DOHH2 (cell line): ENCODE data around the gene HES7.

Experiments
- H3F3A ChIP-seq: fragments of 200-600 bp; sonication (generic), shearing (Covaris generic); 2 replicates; pipeline ENCODE4 v1.6.0; 2016; ENCODE audit warnings: antibody characterized with exemption, mild to moderate bottlenecking; ENCODE audit not compliant: control insufficient read depth, insufficient read depth
- H3K27ac ChIP-seq: fragments of 200-600 bp; sonication (generic); 2 replicates; pipeline ENCODE4 v1.5.1; 2014; ENCODE audit warnings: low read depth, mild to moderate bottlenecking, low read length, moderate library complexity
- H3K27me3 ChIP-seq: fragments of 200-600 bp; sonication (generic); 2 replicates; pipeline ENCODE4 v1.6.1; 2014; ENCODE audit warnings: mild to moderate bottlenecking, low read length, mixed read lengths; ENCODE audit not compliant: control insufficient read depth
- H3K36me3 ChIP-seq: fragments of 200-600 bp; sonication (generic); 2 replicates; pipeline ENCODE4 v1.6.1; 2014; ENCODE audit warnings: mild to moderate bottlenecking, low read length, moderate library complexity, mixed read lengths; ENCODE audit not compliant: control insufficient read depth
- H3K4me1 ChIP-seq: fragments of 200-600 bp; sonication (generic); 2 replicates; pipeline ENCODE4 v1.6.1; 2014; ENCODE audit warnings: mild to moderate bottlenecking, low read length, mixed read lengths; ENCODE audit not compliant: control insufficient read depth
- H3K4me2 ChIP-seq: fragments of 200-600 bp; sonication (generic); 2 replicates; pipeline ENCODE4 v1.6.0; 2014; ENCODE audit warnings: mild to moderate bottlenecking, low read length, moderate library complexity
- H3K4me3 ChIP-seq: fragments of 200-600 bp; sonication (generic); 2 replicates; pipeline ENCODE4 v1.5.1; 2014; ENCODE audit warnings: mild to moderate bottlenecking, low read length, mixed read lengths
- H3K79me2 ChIP-seq: fragments of 200-600 bp; sonication (generic); 2 replicates; pipeline ENCODE4 v1.6.1; 2014; ENCODE audit warnings: mild to moderate bottlenecking, low read length, mixed read lengths; ENCODE audit not compliant: control insufficient read depth
- H3K9me2 ChIP-seq: fragments of 200-600 bp; sonication (generic); replicated peaks from 2 replicates; pipeline ENCODE4 v1.6.1; 2014; ENCODE audit warnings: mild to moderate bottlenecking, low read length, mixed read lengths; ENCODE audit not compliant: control insufficient read depth
- H3K9me3 ChIP-seq: fragments of 200-600 bp; sonication (generic); 2 replicates; pipeline ENCODE4 v1.6.1; 2014; ENCODE audit warnings: antibody characterized with exemption, low read length, mixed read lengths; ENCODE audit not compliant: control insufficient read depth, insufficient read depth
- H4K20me1 ChIP-seq: fragments of 200-600 bp; sonication (generic); 2 replicates; pipeline ENCODE4 v1.6.0; 2014; ENCODE audit warnings: low read depth, mild to moderate bottlenecking, antibody characterized with exemption, low read length, moderate library complexity; ENCODE audit not compliant: control insufficient read depth, insufficient read depth
- CTCF ChIP-seq: fragments of 200-600 bp; sonication (generic); IDR thresholded peaks from one replicate; pipeline ENCODE4 v1.5.1; 2014; ENCODE audit warnings: antibody characterized with exemption, mild to moderate bottlenecking, low read depth, low read length; ENCODE audit not compliant: poor library complexity, severe bottlenecking
- EZH2phosphoT487 ChIP-seq: fragments of 200-600 bp; sonication (generic); IDR thresholded peaks from 2 replicates; pipeline ENCODE4 v1.6.1; 2017; ENCODE audit warnings: borderline replicate concordance, mild to moderate bottlenecking, antibody characterized with exemption, low read length, moderate library complexity, mixed read lengths

The HES7 gene

GRCh38 chr17:8104911-8105310, 19.0 kb downstream of the HES7 start:
- no peaks in the 10 kb centered on the region for H3K36me3 ChIP-seq
- no peak overlapping the region for H3K27ac ChIP-seq
- 0 out of 2 replicates have a peak, but pooled peaks cover 10% of the 10 kb centered on the region for H3K27me3 ChIP-seq
- H3K4me3 ChIP-seq, result no peak overlapping the region
- H3K4me1 ChIP-seq, result peaks cover 18% of the 10 kb centered on the region
- TF ChIP-seq EZH2phosphoT487 (no peak), CTCF (no peak)
- H3K4me2 ChIP-seq, result no peak overlapping the region
- no peaks in the 10 kb centered on the region for H3K9me3 ChIP-seq
- H3F3A ChIP-seq, result no peaks in the 10 kb centered on the region
- no peaks in the 10 kb centered on the region for H3K9me2 ChIP-seq
- H4K20me1 ChIP-seq, result no peaks in the 10 kb centered on the region
- no peaks in the 10 kb centered on the region for H3K79me2 ChIP-seq

- Histone ChIP-seq H3K27me3 (0 out of 2 replicates have a peak, but pooled peaks cover 9% of the 10 kb centered on the region), H3K4me2 (no peak overlapping the region), H3K9me2 (no peaks in the 10 kb centered on the region), H4K20me1 (no peaks in the 10 kb centered on the region), H3K27ac (no peak overlapping the region), H3K79me2 (no peaks in the 10 kb centered on the region), H3F3A (no peaks in the 10 kb centered on the region), H3K9me3 (no peaks in the 10 kb centered on the region), H3K36me3 (no peaks in the 10 kb centered on the region), H3K4me3 (no peak overlapping the region), H3K4me1 (peaks cover 19% of the 10 kb centered on the region)
- TF ChIP-seq EZH2phosphoT487, result no peak
- TF ChIP-seq CTCF, result no peak
Observed at GRCh38 chr17:8103549-8103948, 20.4 kb downstream of the HES7 start.

- peaks cover 19% of the 10 kb centered on the region for H3K4me1 ChIP-seq
- no peaks in the 10 kb centered on the region for H3K9me3 ChIP-seq
- no peaks in the 10 kb centered on the region for H3K36me3 ChIP-seq
- no peaks in the 10 kb centered on the region for H3K79me2 ChIP-seq
- H3K4me2 ChIP-seq, result no peak overlapping the region
- no peak for TF ChIP-seq EZH2phosphoT487
- 0 out of 2 replicates have a peak, but pooled peaks cover 9% of the 10 kb centered on the region for H3K27me3 ChIP-seq
- H3K27ac ChIP-seq, result no peak overlapping the region
- no peaks in the 10 kb centered on the region for H4K20me1 ChIP-seq
- no peak overlapping the region for H3K4me3 ChIP-seq
- no peaks in the 10 kb centered on the region for H3K9me2 ChIP-seq
- H3F3A ChIP-seq, result no peaks in the 10 kb centered on the region
Observed at GRCh38 chr17:8101721-8102120, 22.2 kb downstream of the HES7 start.

GRCh38 chr17:8100763-8101162, 23.1 kb downstream of the HES7 start:
- no peak overlapping the region for H3K4me2 ChIP-seq
- no peaks in the 10 kb centered on the region for H3K9me2 ChIP-seq
- no peaks in the 10 kb centered on the region for H3F3A ChIP-seq
- H3K27ac ChIP-seq, result no peak overlapping the region
- no peak for TF ChIP-seq EZH2phosphoT487
- no peak for TF ChIP-seq CTCF
- H3K27me3 ChIP-seq, result peaks cover 14% of the 10 kb centered on the region; the same call in 1 of the 2 replicates
- H3K4me1 ChIP-seq, result peaks cover 19% of the 10 kb centered on the region
- no peaks in the 10 kb centered on the region for H4K20me1 ChIP-seq
- no peaks in the 10 kb centered on the region for H3K36me3 ChIP-seq
- H3K79me2 ChIP-seq, result no peaks in the 10 kb centered on the region
- H3K9me3 ChIP-seq, result no peaks in the 10 kb centered on the region
- no peak overlapping the region for H3K4me3 ChIP-seq
